Gastrocnemius medialis (tissue), 4 donors: Measurements from ENCODE around the gene SLC9A7.

Experiments
- CTCF ChIP-seq, 5 experiments: fragments of 450-650 bp in 3 of 5; fragments of 200-600 bp in 2 of 5; sonication (generic) in 2 of 5; IDR thresholded peaks in 4 of 5; conservative IDR thresholded peaks in 1 of 5; 1 replicate in 4 of 5; 2 replicates in 1 of 5; pipeline ENCODE4 v1.5.1; 2016 to 2019; ENCODE audit warnings: antibody characterized with exemption in 5 of 5, mild to moderate bottlenecking in 3 of 5, moderate library complexity in 3 of 5
- POLR2A ChIP-seq, 2 donors: fragments of 450-650 bp; IDR thresholded peaks; one replicate each; pipeline ENCODE4 v1.6.1; 2017; ENCODE audit warnings: antibody characterized with exemption in 2 of 2, mild to moderate bottlenecking in 2 of 2, moderate library complexity in 2 of 2

GRCh38 chrX:46643636-46644035, 115.3 kb downstream of the SLC9A7 start:
- TF ChIP-seq CTCF (IDR thresholded peaks at IDR 0.05 in 4 of 5, conservative IDR thresholded peaks at IDR 0.05 in 1 of 5) (no peak), POLR2A (IDR thresholded peaks at IDR 0.05) (no peak)
